Uterus (tissue), 4 donors: ENCODE data around the gene PIGH. TPM values are rescaled to one million over a fixed set of nuclear protein-coding genes. Genes with fewer than 3 reads are reported as not detected.

ENCODE experiments used
- DNase-seq, 2 donors: peaks; one replicate each; pipeline ENCODE4 v3.0.0-alpha.2; 2019 to 2020
- H3K27ac ChIP-seq, 2 donors: fragments of 200-600 bp; sonication (generic); 1 replicate in 1 of 2; 2 replicates in 1 of 2; pipeline ENCODE4 v1.5.1; 2016 to 2018
- H3K27me3 ChIP-seq, 2 donors: fragments of 200-600 bp; sonication (generic); one replicate each; pipeline ENCODE4 v1.5.1; 2018 to 2019; ENCODE audit warnings: control low read depth in 1 of 2
- H3K36me3 ChIP-seq, 2 donors: fragments of 200-600 bp; sonication (generic); one replicate each; pipeline ENCODE4 v1.5.1; 2019; ENCODE audit warnings: control low read depth in 1 of 2
- H3K4me1 ChIP-seq, 2 donors: fragments of 200-600 bp; sonication (generic); one replicate each; pipeline ENCODE4 v1.5.1; 2018 to 2019; ENCODE audit warnings: control low read depth in 1 of 2
- H3K4me3 ChIP-seq, 2 donors: fragments of 200-600 bp; sonication (generic); 1 replicate in 1 of 2; 2 replicates in 1 of 2; pipeline ENCODE4 v1.5.1; 2018 to 2019; ENCODE audit warnings: mild to moderate bottlenecking in 1 of 2
- H3K9me3 ChIP-seq, 2 donors: fragments of 200-600 bp; sonication (generic); one replicate each; pipeline ENCODE4 v1.5.1; 2019; ENCODE audit warnings: control low read depth in 1 of 2
- CTCF ChIP-seq, 4 experiments: fragments of 200-600 bp in 2 of 4; fragments of 450-650 bp in 2 of 4; sonication (generic) in 2 of 4; IDR thresholded peaks; one replicate each; pipeline ENCODE4 v1.5.1; 2016 to 2019; ENCODE audit warnings: antibody characterized with exemption in 4 of 4, mild to moderate bottlenecking in 2 of 4, moderate library complexity in 1 of 4
- POLR2A ChIP-seq, 2 donors: fragments of 450-650 bp; IDR thresholded peaks; one replicate each; pipeline ENCODE4 v1.6.1; 2016; ENCODE audit warnings: antibody characterized with exemption in 2 of 2, mild to moderate bottlenecking in 1 of 2, moderate library complexity in 1 of 2
- intact Hi-C: fragments of 100-400 bp; cut with DNase I; formaldehyde crosslinking; loops from one replicate; pipeline ENCODE4 v1.15.1; 2023; ENCODE audit warnings: low total_unique reads
- total RNA-seq, 4 donors: library from RNA; depleted of rRNA in 3 of 4; stranded (reverse); fragments of >200 nt in 3 of 4; gene quantifications; one replicate each; pipeline versions ENCODE4 v1.1.0 to v1.2.4, GENCODE V29; 2014 to 2023
- donor health status: DM: yes; HTN: yes; CAD: no.

The PIGH gene
- total RNA-seq, 4 donors from 2014 or later: 12.8 to 27.1 (median 14.0) TPM

GRCh38 chr14:67583711-67584644 is 16.1 kb downstream of the PIGH start:
- Histone ChIP-seq H3K27me3 (no peaks in the 10 kb centered on the region), H3K4me1 (no peaks in the 10 kb centered on the region), H3K4me3 (no peak overlapping the region), H3K36me3 (no peaks in the 10 kb centered on the region), H3K27ac (no peak overlapping the region), H3K9me3 (no peaks in the 10 kb centered on the region)
- peak in 1 of 2 donors; percentile 45 for DNase-seq
- TF ChIP-seq CTCF (IDR thresholded peaks at IDR 0.05): peak; percentile 47 to 73 (median 66)
- no peak for TF ChIP-seq POLR2A (IDR thresholded peaks at IDR 0.05)
- intact Hi-C loops: loop anchor here (10.0 kb wide), 1 partner anchor 81 kb away; no protein-coding TSS in a partner anchor

- Histone ChIP-seq H3K4me1 (no peaks in the 10 kb centered on the region), H3K9me3 (no peaks in the 10 kb centered on the region), H3K36me3 (no peaks in the 10 kb centered on the region), H3K27me3 (no peaks in the 10 kb centered on the region), H3K27ac (no peak overlapping the region), H3K4me3 (no peak overlapping the region)
- TF ChIP-seq POLR2A (IDR thresholded peaks at IDR 0.05) (no peak), CTCF (IDR thresholded peaks at IDR 0.05) (no peak)
- intact Hi-C loops: loop anchor here (10.0 kb wide), 1 partner anchor 83 kb away; no protein-coding TSS in a partner anchor
- no peak for DNase-seq
Observed at GRCh38 chr14:67582061-67582460, 18.0 kb downstream of the PIGH start.

GRCh38 chr14:67581643-67582042 is 18.4 kb downstream of the PIGH start:
- intact Hi-C loops: loop anchor here (10.0 kb wide), 1 partner anchor 83 kb away; no protein-coding TSS in a partner anchor
- H3K36me3 ChIP-seq: no peaks in the 10 kb centered on the region
- no peak overlapping the region for H3K27ac ChIP-seq
- no peaks in the 10 kb centered on the region for H3K9me3 ChIP-seq
- no peak for DNase-seq
- H3K27me3 ChIP-seq: no peaks in the 10 kb centered on the region
- H3K4me1 ChIP-seq: no peaks in the 10 kb centered on the region
- no peak overlapping the region for H3K4me3 ChIP-seq
- TF ChIP-seq CTCF (IDR thresholded peaks at IDR 0.05) (no peak), POLR2A (IDR thresholded peaks at IDR 0.05) (no peak)

- Histone ChIP-seq H3K27me3 (no peaks in the 10 kb centered on the region), H3K4me1 (no peaks in the 10 kb centered on the region), H3K9me3 (no peaks in the 10 kb centered on the region), H3K27ac (no peak overlapping the region), H3K36me3 (no peaks in the 10 kb centered on the region), H3K4me3 (no peak overlapping the region)
- no peak for DNase-seq
- intact Hi-C loops: loop anchor here (10.0 kb wide), 1 partner anchor 84 kb away; no protein-coding TSS in a partner anchor
- TF ChIP-seq CTCF (IDR thresholded peaks at IDR 0.05) (no peak), POLR2A (IDR thresholded peaks at IDR 0.05) (no peak)
Observed at GRCh38 chr14:67580336-67581171, 19.5 kb downstream of the PIGH start.
